GM21619 (cell line): ENCODE measurements around the gene OOSP4A.
"Not testable (repeated sequence)": the region's sequence is repeated elsewhere in the genome, so short reads cannot be mapped to it uniquely, and the experiment has no call there.

Experiments used
- ATAC-seq: cut with Tn5 transposase; IDR thresholded peaks from one replicate; pipeline ENCODE4 v1.9.1; 2021; ENCODE audit not compliant: unreplicated experiment

Gene OOSP4A

DNA sequence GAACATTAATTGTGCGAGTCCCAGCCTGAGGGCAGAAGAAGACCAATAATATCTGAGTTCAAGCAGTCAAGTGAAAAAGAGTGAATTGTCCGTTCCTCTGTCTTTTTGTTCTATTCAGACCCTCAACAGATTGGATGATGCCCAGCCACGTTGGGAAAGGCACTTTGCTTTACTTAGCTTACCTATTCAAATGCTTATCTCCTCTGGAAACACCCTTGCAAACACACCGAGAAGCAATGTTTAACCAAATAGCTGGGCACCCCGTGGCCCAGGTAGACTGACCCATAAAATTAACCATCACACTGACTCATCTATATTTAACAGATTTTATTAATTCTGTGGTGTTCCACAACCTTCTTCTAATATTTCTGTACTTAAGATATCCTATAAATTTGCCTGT is 9.3 kb downstream of the OOSP4A start:
- ATAC-seq, result no peak

DNA sequence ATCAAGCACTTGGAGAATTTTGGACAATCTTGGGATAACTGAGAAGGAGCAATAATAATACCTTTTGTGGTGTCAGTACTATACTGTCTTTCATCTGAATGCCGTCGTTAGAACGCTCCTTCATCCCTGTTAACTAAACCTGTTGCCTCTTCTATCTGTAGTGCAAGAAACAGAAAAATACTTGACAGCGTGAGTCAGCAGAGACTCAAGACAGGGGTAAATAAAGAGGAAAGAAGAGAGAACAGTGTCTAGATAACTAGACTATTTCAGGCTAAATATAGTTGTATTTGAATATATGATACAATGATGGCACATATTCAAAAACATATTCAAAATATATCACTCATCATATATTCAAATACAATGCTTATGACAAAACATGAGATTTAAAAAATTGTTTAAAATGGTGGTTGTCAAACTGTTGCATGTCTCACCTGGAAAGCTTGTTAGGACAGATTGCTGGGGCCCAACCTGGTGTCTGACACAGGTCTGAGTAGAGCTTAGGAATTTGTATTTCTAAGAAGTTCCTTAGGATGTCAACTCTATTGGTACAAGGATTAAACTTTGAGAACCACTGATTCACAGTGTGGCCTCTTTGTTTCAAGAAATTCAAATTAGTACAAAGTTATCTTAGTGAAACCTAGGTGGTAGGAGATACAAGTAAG is 17.4 kb downstream of the OOSP4A start:
- no peak for ATAC-seq

DNA sequence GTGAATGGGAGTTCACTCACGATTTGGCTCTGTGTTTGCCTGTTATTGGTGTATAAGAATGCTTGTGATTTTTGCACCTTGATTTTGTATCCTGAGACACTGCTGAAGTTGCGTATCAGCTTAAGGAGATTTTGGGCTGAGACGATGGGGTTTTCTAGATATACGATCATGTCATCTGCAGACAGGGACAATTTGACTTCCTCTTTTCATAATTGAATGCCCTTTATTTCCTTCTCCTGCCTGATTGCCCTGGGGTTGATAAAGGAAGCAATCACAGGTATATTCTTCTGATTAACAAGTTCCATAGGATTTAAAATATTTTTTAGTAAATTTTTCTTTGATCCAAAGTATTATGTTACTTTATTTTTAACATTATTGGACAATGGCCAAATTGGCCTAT is 18.2 kb downstream of the OOSP4A start:
- not testable (repeated sequence) for ATAC-seq

DNA sequence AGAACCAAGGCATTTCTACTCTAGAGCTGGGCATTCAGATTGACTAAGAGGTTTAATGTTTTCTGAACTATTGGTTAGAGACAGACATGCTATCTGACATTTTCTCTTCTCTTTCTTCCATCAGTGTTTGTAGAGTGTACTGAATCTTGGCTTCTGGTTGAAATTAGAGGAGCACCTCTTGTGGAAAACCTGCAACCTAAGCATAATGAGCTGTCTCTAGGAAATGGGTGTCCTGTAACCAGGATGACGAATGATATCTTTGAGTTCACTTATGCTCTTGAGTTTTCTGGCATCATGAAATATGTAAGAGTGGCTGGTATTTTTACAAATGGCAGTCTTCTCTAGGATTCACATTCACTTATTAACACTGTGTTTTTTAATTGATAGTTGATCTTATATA is 19.4 kb downstream of the OOSP4A start:
- ATAC-seq, result no peak

DNA sequence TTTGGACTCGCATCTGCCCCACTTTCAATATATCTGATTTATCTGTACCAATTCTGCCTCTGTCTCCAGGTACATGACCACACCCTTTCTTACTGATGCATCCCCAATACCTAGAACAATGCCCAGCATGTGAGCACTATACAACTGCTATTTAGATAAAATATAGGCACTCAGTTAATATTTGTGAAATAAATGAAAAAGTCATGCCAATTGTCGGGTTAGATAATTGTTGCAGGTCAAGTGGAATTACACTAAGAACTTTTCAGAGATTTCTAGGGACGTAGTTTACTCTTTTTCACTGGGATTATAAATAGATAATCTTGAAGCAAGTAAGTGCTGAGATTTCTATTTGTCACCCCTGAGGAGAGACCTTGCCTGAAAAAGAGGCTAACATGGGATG is 20.5 kb downstream of the OOSP4A start:
- ATAC-seq, result no peak

DNA sequence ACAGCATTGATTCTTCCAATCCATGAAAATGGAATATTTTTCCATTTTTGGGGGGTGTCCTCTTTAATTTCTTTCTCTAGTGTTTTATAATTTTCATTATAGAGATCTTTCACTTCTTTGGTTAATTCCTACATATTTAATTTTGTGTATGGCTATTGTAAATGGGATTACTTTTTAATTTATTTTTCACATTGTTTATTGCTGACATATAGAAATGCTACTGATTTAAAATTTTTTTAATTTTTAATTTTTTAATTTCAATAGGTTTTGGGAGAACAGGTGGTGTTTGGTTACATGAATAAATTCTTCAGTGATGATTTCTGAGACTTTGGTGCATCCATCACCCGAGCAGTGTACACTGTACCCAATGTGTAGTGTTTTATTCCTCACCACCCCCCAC is 26.6 kb downstream of the OOSP4A start:
- ATAC-seq, result no peak

DNA sequence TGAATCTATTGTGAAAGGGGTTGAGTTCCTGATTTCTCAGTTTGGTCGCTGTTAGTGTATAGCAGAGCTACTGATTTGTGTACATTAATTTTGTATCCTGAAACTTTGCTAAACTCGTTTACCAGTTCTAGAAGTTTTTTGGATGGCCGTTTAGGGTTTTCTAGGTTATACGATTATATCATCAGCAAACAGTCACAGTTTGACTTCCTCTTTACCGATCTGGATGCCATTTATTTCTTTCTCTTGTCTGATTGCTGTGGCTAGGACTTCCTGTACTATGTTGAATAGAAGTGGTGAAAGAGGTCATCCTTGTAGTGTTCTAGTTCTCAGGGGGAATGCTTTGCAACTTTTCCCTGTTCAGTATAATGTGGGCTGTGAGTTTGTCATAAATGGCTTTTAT is 28.6 kb downstream of the OOSP4A start:
- ATAC-seq, result no peak

DNA sequence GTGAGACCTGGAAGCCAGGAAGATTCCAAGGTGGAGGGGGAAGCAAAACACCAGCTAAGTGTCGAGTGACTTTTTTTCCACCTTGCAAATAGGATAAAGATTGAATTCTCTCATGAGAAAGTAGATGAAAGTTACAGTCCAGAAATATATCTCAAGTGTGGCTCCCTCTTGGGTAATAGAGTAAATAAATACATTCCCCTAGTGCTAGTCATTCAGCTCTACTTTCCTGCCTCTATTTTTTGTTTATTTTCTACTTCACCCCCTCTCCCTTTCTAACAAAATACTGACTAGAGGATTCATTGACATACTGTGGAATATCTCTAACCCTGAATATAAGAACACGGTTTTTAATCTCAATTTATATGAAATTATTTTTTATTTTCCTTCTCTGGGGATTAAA is 34.0 kb downstream of the OOSP4A start:
- ATAC-seq, result no peak

DNA sequence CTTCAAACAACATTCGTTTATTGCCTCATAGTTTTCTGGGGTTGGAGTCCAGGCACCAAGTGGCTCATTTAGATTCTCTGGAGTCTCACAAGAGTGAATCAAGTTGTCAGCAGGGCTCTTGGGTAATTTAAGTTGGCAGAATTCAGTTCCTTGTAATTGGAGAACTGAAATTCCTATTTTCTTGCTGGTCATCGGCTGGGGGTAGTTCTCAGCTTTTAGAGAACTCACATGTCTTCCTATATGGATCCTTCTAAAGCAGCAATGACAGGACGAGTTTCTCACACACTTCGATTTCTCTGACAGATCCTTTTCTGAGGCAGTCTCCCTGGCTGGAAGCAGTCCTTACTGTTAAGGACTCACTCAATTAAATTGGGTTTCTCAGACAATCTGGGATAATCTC is 35.9 kb downstream of the OOSP4A start:
- no peak for ATAC-seq

DNA sequence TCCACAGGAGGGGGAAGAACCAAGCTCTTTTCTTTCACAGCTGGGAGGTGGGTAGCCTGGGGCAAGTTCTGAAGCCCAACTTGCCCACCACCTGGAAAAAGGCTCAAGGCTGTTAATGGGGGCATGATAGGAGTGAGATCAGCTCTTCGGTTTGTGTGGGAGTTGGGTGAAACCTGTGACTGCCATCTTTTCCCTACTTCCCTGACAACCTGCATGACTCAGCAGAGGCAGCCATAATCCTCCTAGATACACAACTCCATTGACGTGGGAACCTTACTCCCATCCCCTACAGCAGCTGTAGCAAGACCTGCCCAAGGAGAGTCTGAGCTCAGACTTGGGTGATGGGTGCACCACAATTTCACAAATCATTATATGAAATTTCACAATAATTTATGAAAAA is 39.9 kb downstream of the OOSP4A start:
- no peak for ATAC-seq

DNA sequence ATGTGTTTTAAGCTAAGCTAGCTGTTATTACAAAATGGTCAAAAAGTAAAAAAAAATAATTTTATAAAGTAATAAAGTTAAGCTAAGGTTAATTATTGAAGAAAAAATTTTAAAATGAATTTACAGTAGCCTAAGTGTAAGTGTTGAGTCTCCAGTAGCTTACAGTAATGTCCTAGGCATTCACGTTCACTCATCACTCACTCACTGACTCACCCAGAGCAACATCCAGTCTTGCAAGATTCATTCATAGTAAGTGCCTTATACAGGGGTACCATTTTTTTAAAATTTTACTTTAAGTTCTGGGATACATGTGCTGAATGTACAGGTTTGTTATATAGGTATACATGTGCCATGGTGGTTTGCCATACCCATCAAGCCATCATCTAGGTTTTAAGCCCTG is 41.5 kb downstream of the OOSP4A start:
- no peak for ATAC-seq

DNA sequence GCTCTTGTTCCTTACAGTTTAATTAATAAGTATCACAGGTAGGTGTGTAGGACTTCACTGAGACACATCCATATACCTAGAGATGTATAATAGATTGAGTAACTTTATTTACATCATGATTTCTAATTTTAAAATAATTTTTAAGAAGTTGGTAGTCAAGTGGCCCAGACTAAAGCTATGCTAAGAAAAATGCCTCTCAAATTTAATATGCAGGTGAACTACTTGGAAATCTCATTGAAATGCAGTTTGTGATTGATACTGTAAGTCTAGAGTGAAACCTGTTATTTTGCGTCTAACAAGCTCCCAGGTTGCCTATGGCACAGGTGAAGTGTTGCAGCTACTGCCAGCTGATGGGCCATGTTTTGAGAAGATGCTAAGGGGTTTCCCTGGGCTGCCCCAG is 53.0 kb downstream of the OOSP4A start, which contains the start of gene OOSP4B:
OOSP4B (plus strand) TSS at position 301 of the 400 bp plus-strand sequence.
- ATAC-seq, result no peak

DNA sequence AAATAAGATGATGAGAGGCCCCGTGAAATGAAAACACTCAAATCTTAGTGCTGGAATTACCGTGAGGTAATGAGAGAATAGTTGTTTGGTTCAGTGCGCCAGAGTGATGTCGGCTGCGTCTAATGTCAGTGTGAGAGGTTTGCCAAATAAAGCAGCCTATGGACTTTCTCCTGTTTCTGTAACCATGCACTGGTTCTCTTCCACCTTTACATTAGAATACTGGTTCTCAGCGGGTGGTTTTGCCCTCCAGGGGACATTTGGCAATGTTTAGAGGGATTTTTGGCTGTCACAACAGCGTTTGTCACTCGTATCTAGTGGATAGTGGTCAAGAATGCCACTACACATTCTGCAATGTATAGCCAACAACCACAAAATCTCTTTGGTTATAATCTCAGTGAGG is 54.2 kb downstream of the OOSP4A start:
- ATAC-seq, result no peak
